Astrocyte (in vitro differentiated cells and primary cell): Measurements from ENCODE around the gene RYR2. TPM values are rescaled to one million over a fixed set of nuclear protein-coding genes. Genes with fewer than 3 reads are reported as not detected.
"Not testable (repeated sequence)": the region's sequence is repeated elsewhere in the genome, so short reads cannot be mapped to it uniquely, and the experiment has no call there.

Source experiments
- DNase-seq: peaks from one replicate; pipeline ENCODE4 v3.0.0-alpha.2; 2010; ENCODE audit warnings: low read depth
- FAIRE-seq: peaks from 2 replicates; lab custom pipeline; 2011; peaks lifted over from hg19 to GRCh38; lab: Jason Lieb, UNC
- H2AFZ ChIP-seq: 2 replicates; pipeline ENCODE4 v1.6.0; 2012; ENCODE audit warnings: low read depth, low read length, inconsistent platforms
- H3K27ac ChIP-seq: 2 replicates; pipeline ENCODE4 v1.5.1; 2011; ENCODE audit warnings: low read depth, low read length, inconsistent platforms
- H3K27me3 ChIP-seq: 2 replicates; pipeline ENCODE4 v1.6.0; 2011; ENCODE audit warnings: low read length, inconsistent platforms; ENCODE audit not compliant: insufficient read depth
- H3K36me3 ChIP-seq: 2 replicates; pipeline ENCODE4 v1.5.1; 2011; ENCODE audit warnings: low read length, inconsistent platforms; ENCODE audit not compliant: insufficient read depth
- H3K4me1 ChIP-seq: 2 replicates; pipeline ENCODE4 v1.5.1; 2011; ENCODE audit warnings: low read length, inconsistent platforms; ENCODE audit not compliant: insufficient read depth
- H3K4me2 ChIP-seq: 2 replicates; pipeline ENCODE4 v1.6.0; 2012; ENCODE audit warnings: low read length, inconsistent platforms
- H3K4me3 ChIP-seq: 2 replicates; pipeline ENCODE4 v1.5.1; 2011; ENCODE audit warnings: low read depth, mild to moderate bottlenecking, low read length, inconsistent platforms; ENCODE audit not compliant: insufficient read depth
- H3K79me2 ChIP-seq: 2 replicates; pipeline ENCODE4 v1.6.0; 2012; ENCODE audit warnings: mild to moderate bottlenecking, low read length, inconsistent platforms; ENCODE audit not compliant: insufficient read depth
- H3K9ac ChIP-seq: 2 replicates; pipeline ENCODE4 v1.6.0; 2012; ENCODE audit warnings: mild to moderate bottlenecking, low read length, inconsistent platforms
- H3K9me3 ChIP-seq: 2 replicates; pipeline ENCODE4 v1.5.1; 2012; ENCODE audit warnings: low read depth, mild to moderate bottlenecking, low read length, inconsistent platforms; ENCODE audit not compliant: insufficient read depth
- H4K20me1 ChIP-seq: 2 replicates; pipeline ENCODE4 v1.6.0; 2012; ENCODE audit warnings: low read length, inconsistent platforms; ENCODE audit not compliant: insufficient read depth
- H3K27ac Mint-ChIP-seq: one replicate; pipeline ENCODE4 v1.8.0; 2021; ENCODE audit warnings: mild to moderate bottlenecking, mixed read lengths; ENCODE audit not compliant: unreplicated experiment
- H3K27me3 Mint-ChIP-seq: one replicate; pipeline ENCODE4 v1.8.0; 2021; ENCODE audit warnings: low read depth, mixed read lengths; ENCODE audit not compliant: unreplicated experiment
- H3K36me3 Mint-ChIP-seq: one replicate; pipeline ENCODE4 v1.8.0; 2021; ENCODE audit warnings: low read depth, mixed read lengths; ENCODE audit not compliant: unreplicated experiment
- H3K4me1 Mint-ChIP-seq: one replicate; pipeline ENCODE4 v1.8.0; 2021; ENCODE audit warnings: low read depth, mixed read lengths; ENCODE audit not compliant: unreplicated experiment
- H3K4me3 Mint-ChIP-seq: one replicate; pipeline ENCODE4 v1.8.0; 2021; ENCODE audit warnings: mild to moderate bottlenecking, moderate library complexity, mixed read lengths; ENCODE audit not compliant: unreplicated experiment
- H3K9me3 Mint-ChIP-seq: one replicate; pipeline ENCODE4 v1.8.0; 2021; ENCODE audit warnings: mild to moderate bottlenecking, mixed read lengths; ENCODE audit not compliant: unreplicated experiment
- CTCF ChIP-seq: IDR thresholded peaks from 2 replicates; pipeline ENCODE4 v1.5.1; 2011; ENCODE audit warnings: low read depth, mild to moderate bottlenecking, inconsistent platforms, low read length, moderate library complexity; ENCODE audit not compliant: insufficient read depth
- EZH2 ChIP-seq: IDR thresholded peaks from 2 replicates; pipeline ENCODE4 v1.6.1; 2012; ENCODE audit warnings: mild to moderate bottlenecking, low read length, inconsistent platforms; ENCODE audit not compliant: insufficient read depth
- total RNA-seq: library from RNA; stranded (reverse); gene quantifications from 2 replicates; pipeline ENCODE4 v1.2.1, GENCODE V29; 2021

Gene RYR2
- total RNA-seq, 1 donor from 2014 or later = 0.30 TPM

- Mint-ChIP-seq H3K27me3 (no peaks in the 10 kb centered on the region), H3K9me3 (peaks cover 2% of the 10 kb centered on the region), H3K27ac (no peak overlapping the region), H3K4me3 (no peak overlapping the region), H3K4me1 (no peaks in the 10 kb centered on the region), H3K36me3 (no peaks in the 10 kb centered on the region)
- H3K79me2 ChIP-seq = no peaks in the 10 kb centered on the region
- no peaks in the 10 kb centered on the region for H4K20me1 ChIP-seq
- no peaks in the 10 kb centered on the region for H3K4me1 ChIP-seq
- no peak overlapping the region for H3K9ac ChIP-seq
- no peak for TF ChIP-seq EZH2
- no peak overlapping the region for H2AFZ ChIP-seq
- no peaks in the 10 kb centered on the region for H3K36me3 ChIP-seq
- no peaks in the 10 kb centered on the region for H3K27me3 ChIP-seq
- H3K9me3 ChIP-seq = no peaks in the 10 kb centered on the region
- no peak overlapping the region for H3K27ac ChIP-seq
- DNase-seq = no peak
- no peak overlapping the region for H3K4me2 ChIP-seq
- H3K4me3 ChIP-seq = no peak overlapping the region
- no peak for FAIRE-seq
These were observed 228.4 kb downstream of the RYR2 start for GRCh38 chr1:237270353-237270752.

- not testable (repeated sequence) for H3K4me3 ChIP-seq, H3K36me3 Mint-ChIP-seq, H3K4me1 Mint-ChIP-seq, H3K27me3 ChIP-seq, H3K4me1 ChIP-seq, H3K4me2 ChIP-seq, H3K9me3 ChIP-seq, H3K9ac ChIP-seq, H3K79me2 ChIP-seq, H3K27me3 Mint-ChIP-seq, H3K27ac ChIP-seq, H3K27ac Mint-ChIP-seq, H2AFZ ChIP-seq, H3K9me3 Mint-ChIP-seq, H4K20me1 ChIP-seq, H3K4me3 Mint-ChIP-seq, H3K36me3 ChIP-seq, DNase-seq, FAIRE-seq
These were observed 236.0 kb downstream of the RYR2 start for GRCh38 chr1:237277994-237278393.

- H3K27ac Mint-ChIP-seq = no peak overlapping the region
- H3K79me2 ChIP-seq = no peaks in the 10 kb centered on the region
- H3K27me3 Mint-ChIP-seq = no peaks in the 10 kb centered on the region
- H3K36me3 Mint-ChIP-seq = no peaks in the 10 kb centered on the region
- H3K4me2 ChIP-seq = no peak overlapping the region
- no peak overlapping the region for H3K4me3 Mint-ChIP-seq
- H3K9ac ChIP-seq = no peak overlapping the region
- no peak overlapping the region for H2AFZ ChIP-seq
- no peaks in the 10 kb centered on the region for H3K9me3 Mint-ChIP-seq
- no peaks in the 10 kb centered on the region for H3K4me1 ChIP-seq
- no peaks in the 10 kb centered on the region for H3K27me3 ChIP-seq
- no peak overlapping the region for H3K4me3 ChIP-seq
- no peaks in the 10 kb centered on the region for H3K4me1 Mint-ChIP-seq
- DNase-seq = no peak
- H3K27ac ChIP-seq = no peak overlapping the region
- no peaks in the 10 kb centered on the region for H4K20me1 ChIP-seq
- FAIRE-seq = no peak
- TF ChIP-seq EZH2 (no peak), CTCF (no peak)
- H3K9me3 ChIP-seq = no peaks in the 10 kb centered on the region
- no peaks in the 10 kb centered on the region for H3K36me3 ChIP-seq
These were observed 237.6 kb downstream of the RYR2 start for GRCh38 chr1:237279629-237280028.

- Histone ChIP-seq H3K36me3 (no peaks in the 10 kb centered on the region), H3K9ac (no peak overlapping the region), H4K20me1 (no peaks in the 10 kb centered on the region), H3K27me3 (no peaks in the 10 kb centered on the region), H3K79me2 (no peaks in the 10 kb centered on the region), H3K27ac (no peak overlapping the region), H3K9me3 (no peaks in the 10 kb centered on the region), H3K4me2 (no peak overlapping the region), H2AFZ (no peak overlapping the region), H3K4me1 (no peaks in the 10 kb centered on the region), H3K4me3 (no peak overlapping the region)
- no peak for DNase-seq
- TF ChIP-seq EZH2 = no peak
- TF ChIP-seq CTCF = no peak
- H3K4me3 Mint-ChIP-seq = no peak overlapping the region
- H3K27me3 Mint-ChIP-seq = no peaks in the 10 kb centered on the region
- H3K27ac Mint-ChIP-seq = no peak overlapping the region
- no peaks in the 10 kb centered on the region for H3K4me1 Mint-ChIP-seq
- H3K9me3 Mint-ChIP-seq = no peaks in the 10 kb centered on the region
- no peak for FAIRE-seq
- no peaks in the 10 kb centered on the region for H3K36me3 Mint-ChIP-seq
These were observed 239.5 kb downstream of the RYR2 start for GRCh38 chr1:237281481-237281880.
